ENCODE measurements around the gene PHF1.

- no peak for TF ChIP-seq CTCF (IDR thresholded peaks at IDR 0.05)
- TF ChIP-seq POLR2A (IDR thresholded peaks at IDR 0.05) = no peak
- TF ChIP-seq EP300 (IDR thresholded peaks at IDR 0.05) = no peak
Measured at GRCh38 chr6:33432546-33432945, 21.7 kb downstream of the PHF1 start.
